SJSA1 (cell line): Measurements from ENCODE around the gene ADK. TPM values are rescaled to one million over a fixed set of nuclear protein-coding genes. Genes with fewer than 3 reads are reported as not detected.
"Not testable (repeated sequence)": the region's sequence is repeated elsewhere in the genome, so short reads cannot be mapped to it uniquely, and the experiment has no call there.

Experiments used
- DNase-seq, 2 experiments: peaks; one replicate each; pipeline ENCODE4 v3.0.0-alpha.2; 2015 to 2020; ENCODE audit warnings: low spot score in 2 of 2, low read depth in 1 of 2
- H3K27ac ChIP-seq: fragments of 250-450 bp; sonication (Bioruptor Pico); 2 replicates; pipeline ENCODE4 v1.5.1; 2020; ENCODE audit warnings: mild to moderate bottlenecking, moderate library complexity
- H3K27me3 ChIP-seq: fragments of 250-450 bp; sonication (Bioruptor Pico); replicated peaks from 2 replicates; pipeline ENCODE4 v1.5.1; 2020; ENCODE audit warnings: mild to moderate bottlenecking, moderate library complexity
- H3K36me3 ChIP-seq: fragments of 250-450 bp; sonication (Bioruptor Pico); 2 replicates; pipeline ENCODE4 v1.5.1; 2020; ENCODE audit warnings: mild to moderate bottlenecking
- H3K4me1 ChIP-seq: fragments of 250-450 bp; sonication (Bioruptor Pico); replicated peaks from 2 replicates; pipeline ENCODE4 v1.6.1; 2021; ENCODE audit warnings: mild to moderate bottlenecking
- H3K4me3 ChIP-seq: fragments of 250-450 bp; sonication (Bioruptor Pico); 2 replicates; pipeline ENCODE4 v1.5.1; 2020; ENCODE audit warnings: mild to moderate bottlenecking
- H3K9me3 ChIP-seq: fragments of 250-450 bp; sonication (Bioruptor Pico); replicated peaks from 2 replicates; pipeline ENCODE4 v1.5.1; 2020; ENCODE audit warnings: mild to moderate bottlenecking
- total RNA-seq: library from RNA; depleted of rRNA; stranded (reverse); fragments of >200 nt; shearing (Covaris generic); gene quantifications from 2 replicates; pipeline ENCODE4 v1.2.3, GENCODE V29; 2014

Gene ADK
- total RNA-seq, 1 experiment from 2014 or later, result 63.0 TPM

GRCh38 chr10:74523199-74523598 is 372.2 kb downstream of the ADK start:
- DNase-seq, result no peak
- Histone ChIP-seq H3K27me3 (no peaks in the 10 kb centered on the region), H3K27ac (no peak overlapping the region), H3K36me3 (no peaks in the 10 kb centered on the region), H3K4me1 (no peaks in the 10 kb centered on the region), H3K9me3 (no peaks in the 10 kb centered on the region), H3K4me3 (no peak overlapping the region)

GRCh38 chr10:74525885-74526284 is 374.9 kb downstream of the ADK start:
- Histone ChIP-seq H3K4me3 (no peak overlapping the region), H3K27ac (no peak overlapping the region), H3K4me1 (no peaks in the 10 kb centered on the region), H3K9me3 (no peaks in the 10 kb centered on the region), H3K27me3 (no peaks in the 10 kb centered on the region), H3K36me3 (no peaks in the 10 kb centered on the region)
- no peak for DNase-seq

- not testable (repeated sequence) for DNase-seq, H3K4me1 ChIP-seq, H3K4me3 ChIP-seq, H3K27ac ChIP-seq, H3K27me3 ChIP-seq, H3K36me3 ChIP-seq, H3K9me3 ChIP-seq
These were observed 376.6 kb downstream of the ADK start for GRCh38 chr10:74527611-74528010.

DNA sequence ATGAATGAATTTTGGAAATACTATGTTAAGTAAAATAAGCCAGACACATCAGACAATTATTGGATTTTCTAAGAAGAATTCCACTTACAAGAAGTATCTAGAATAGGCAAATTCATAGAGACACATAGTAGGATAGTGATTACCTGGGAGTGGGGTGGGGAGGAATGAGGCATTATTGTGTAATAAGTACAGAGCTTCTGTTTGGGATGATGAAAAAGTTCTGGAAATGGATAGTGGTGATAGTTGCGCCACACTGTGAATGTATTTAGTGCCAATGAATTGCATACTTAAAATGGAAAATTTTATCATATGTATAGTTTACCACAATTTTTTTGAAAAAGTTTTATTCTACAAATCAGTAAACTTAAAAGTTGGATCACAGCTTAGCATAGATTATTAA is 378.2 kb downstream of the ADK start:
- H3K27ac ChIP-seq, result no peak overlapping the region
- no peaks in the 10 kb centered on the region for H3K27me3 ChIP-seq
- H3K9me3 ChIP-seq, result no peaks in the 10 kb centered on the region
- H3K4me3 ChIP-seq, result no peak overlapping the region
- no peaks in the 10 kb centered on the region for H3K4me1 ChIP-seq
- no peak for DNase-seq
- no peaks in the 10 kb centered on the region for H3K36me3 ChIP-seq

DNA sequence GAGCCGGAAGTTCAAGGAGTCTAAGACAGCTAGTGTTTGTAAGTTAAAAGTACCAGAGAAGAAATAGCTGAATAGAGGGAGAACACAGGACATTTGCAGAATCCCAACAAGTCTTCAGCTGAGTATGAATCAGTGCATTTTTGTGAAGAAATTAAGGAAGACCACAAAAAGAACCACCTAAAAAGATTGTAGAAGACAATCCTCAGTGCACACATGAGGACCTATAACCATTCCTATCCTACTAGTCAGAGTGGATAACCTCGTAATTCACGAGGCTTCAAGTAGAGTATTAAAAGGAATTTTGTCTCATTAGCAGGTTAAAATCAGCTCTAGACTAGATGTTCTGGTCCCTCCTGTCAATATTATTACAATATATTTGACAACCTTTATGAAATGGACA is 380.0 kb downstream of the ADK start:
- H3K36me3 ChIP-seq, result no peaks in the 10 kb centered on the region
- H3K9me3 ChIP-seq, result no peaks in the 10 kb centered on the region
- H3K27me3 ChIP-seq, result no peaks in the 10 kb centered on the region
- no peak overlapping the region for H3K4me3 ChIP-seq
- no peaks in the 10 kb centered on the region for H3K4me1 ChIP-seq
- DNase-seq, result no peak
- H3K27ac ChIP-seq, result no peak overlapping the region

DNA sequence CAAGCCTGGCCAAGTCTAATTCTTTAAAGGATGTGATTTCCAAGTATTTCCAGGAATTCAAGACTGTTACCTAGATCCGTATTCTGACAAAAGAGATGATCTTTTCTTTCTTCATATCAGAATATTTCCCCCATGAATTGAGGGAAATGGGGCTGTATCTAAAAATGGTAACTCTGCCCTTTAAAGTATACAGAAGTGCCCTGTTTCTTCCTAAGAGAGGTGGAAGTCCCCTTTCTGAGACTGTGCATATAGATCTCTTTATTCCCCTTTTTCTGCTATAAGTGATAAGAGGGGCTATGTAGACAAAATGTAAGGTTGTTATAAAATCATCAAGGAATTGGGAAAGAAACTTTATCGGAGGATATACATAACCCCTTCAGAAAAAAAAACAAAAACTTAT is 388.3 kb downstream of the ADK start:
- DNase-seq, result no peak
- no peaks in the 10 kb centered on the region for H3K9me3 ChIP-seq
- no peaks in the 10 kb centered on the region for H3K4me1 ChIP-seq
- H3K27me3 ChIP-seq, result no peaks in the 10 kb centered on the region
- H3K27ac ChIP-seq, result no peak overlapping the region
- H3K4me3 ChIP-seq, result no peak overlapping the region
- H3K36me3 ChIP-seq, result no peaks in the 10 kb centered on the region

- no peak for DNase-seq
- no peak overlapping the region for H3K4me3 ChIP-seq
These were observed 390.4 kb downstream of the ADK start for GRCh38 chr10:74541375-74541774.

GRCh38 chr10:74542077-74542476 is 391.1 kb downstream of the ADK start:
- Histone ChIP-seq H3K4me1 (no peaks in the 10 kb centered on the region), H3K4me3 (no peak overlapping the region), H3K9me3 (no peaks in the 10 kb centered on the region), H3K36me3 (no peaks in the 10 kb centered on the region), H3K27ac (no peak overlapping the region), H3K27me3 (no peaks in the 10 kb centered on the region)
- no peak for DNase-seq

More at GRCh38 chr10:74541375-74541774, 390.4 kb downstream of the ADK start:
- H3K9me3 ChIP-seq, result no peaks in the 10 kb centered on the region
- no peaks in the 10 kb centered on the region for H3K36me3 ChIP-seq
- H3K27ac ChIP-seq, result no peak overlapping the region
- no peaks in the 10 kb centered on the region for H3K27me3 ChIP-seq
- no peaks in the 10 kb centered on the region for H3K4me1 ChIP-seq

DNA sequence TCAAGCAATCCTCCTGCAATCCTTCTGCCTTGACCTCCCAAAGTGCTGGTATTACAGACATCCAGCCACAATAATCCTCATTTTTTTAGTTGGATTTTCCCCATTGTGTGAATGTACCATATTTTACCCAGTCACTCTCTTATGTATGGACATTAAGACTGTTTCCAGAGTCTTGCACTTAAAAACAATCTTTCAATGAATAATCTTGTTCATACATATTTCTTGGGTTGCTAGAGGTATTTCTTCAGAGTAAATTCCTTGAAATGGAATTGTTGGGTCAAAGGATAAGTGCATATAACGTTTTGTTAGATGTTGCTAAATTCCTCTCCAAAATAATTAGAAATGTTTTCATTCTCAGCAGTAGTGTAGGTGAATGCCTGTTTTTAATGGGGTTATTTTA is 392.3 kb downstream of the ADK start:
- DNase-seq, result no peak
- no peaks in the 10 kb centered on the region for H3K36me3 ChIP-seq
- no peaks in the 10 kb centered on the region for H3K9me3 ChIP-seq
- no peaks in the 10 kb centered on the region for H3K4me1 ChIP-seq
- no peak overlapping the region for H3K4me3 ChIP-seq
- no peaks in the 10 kb centered on the region for H3K27me3 ChIP-seq
- H3K27ac ChIP-seq, result no peak overlapping the region

- DNase-seq, result peak in 1 of 2 experiments; percentile 13
- no peaks in the 10 kb centered on the region for H3K36me3 ChIP-seq
- no peaks in the 10 kb centered on the region for H3K4me1 ChIP-seq
- H3K27ac ChIP-seq, result no peak overlapping the region
- H3K9me3 ChIP-seq, result no peaks in the 10 kb centered on the region
- no peak overlapping the region for H3K4me3 ChIP-seq
- no peaks in the 10 kb centered on the region for H3K27me3 ChIP-seq
These were observed 393.1 kb downstream of the ADK start for GRCh38 chr10:74544106-74544505.

GRCh38 chr10:74548676-74549075 is 397.7 kb downstream of the ADK start:
- Histone ChIP-seq H3K27ac (no peak overlapping the region), H3K4me1 (no peaks in the 10 kb centered on the region), H3K4me3 (no peak overlapping the region), H3K27me3 (no peaks in the 10 kb centered on the region), H3K9me3 (no peaks in the 10 kb centered on the region), H3K36me3 (no peaks in the 10 kb centered on the region)
- DNase-seq, result no peak

DNA sequence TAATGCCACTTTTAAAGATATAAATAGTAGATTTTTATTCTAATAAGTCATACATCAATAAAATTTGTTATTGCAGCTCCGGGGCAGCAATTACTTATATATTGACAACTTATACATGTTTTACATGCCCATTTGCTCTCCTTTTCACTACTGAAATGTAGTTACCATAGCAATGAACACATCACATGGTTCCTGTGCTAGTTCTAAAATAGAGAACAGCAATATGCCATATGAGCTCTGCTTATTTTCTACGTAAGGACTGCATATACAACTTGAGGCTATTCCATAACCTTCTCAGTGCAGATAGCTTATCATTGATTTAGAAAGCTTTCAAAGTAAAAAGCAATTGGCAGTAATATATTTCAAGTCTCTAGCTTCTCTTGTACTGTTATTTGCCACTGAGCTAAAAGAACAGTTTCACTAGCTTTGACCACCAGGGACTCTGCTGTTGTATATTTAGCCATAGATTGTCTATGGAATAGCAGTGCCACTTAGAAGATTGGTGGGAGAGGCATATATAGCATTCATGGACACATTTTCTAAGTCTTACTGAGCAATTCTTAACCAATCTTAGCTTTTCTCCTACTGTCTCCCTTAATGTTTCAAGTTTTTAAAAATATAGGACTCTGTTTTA is 405.2 kb downstream of the ADK start:
- H3K9me3 ChIP-seq, result no peaks in the 10 kb centered on the region
- H3K27ac ChIP-seq, result no peak overlapping the region
- no peaks in the 10 kb centered on the region for H3K27me3 ChIP-seq
- H3K4me3 ChIP-seq, result no peak overlapping the region
- DNase-seq, result no peak
- H3K36me3 ChIP-seq, result peaks cover 6% of the 10 kb centered on the region; the same call in 1 of the 2 replicates
- no peaks in the 10 kb centered on the region for H3K4me1 ChIP-seq

GRCh38 chr10:74557098-74557497 is 406.1 kb downstream of the ADK start:
- H3K36me3 ChIP-seq, result peaks cover 6% of the 10 kb centered on the region; the same call in 1 of the 2 replicates
- H3K4me3 ChIP-seq, result no peak overlapping the region
- no peaks in the 10 kb centered on the region for H3K27me3 ChIP-seq
- no peaks in the 10 kb centered on the region for H3K9me3 ChIP-seq
- no peak overlapping the region for H3K27ac ChIP-seq
- H3K4me1 ChIP-seq, result no peaks in the 10 kb centered on the region
- no peak for DNase-seq

DNA sequence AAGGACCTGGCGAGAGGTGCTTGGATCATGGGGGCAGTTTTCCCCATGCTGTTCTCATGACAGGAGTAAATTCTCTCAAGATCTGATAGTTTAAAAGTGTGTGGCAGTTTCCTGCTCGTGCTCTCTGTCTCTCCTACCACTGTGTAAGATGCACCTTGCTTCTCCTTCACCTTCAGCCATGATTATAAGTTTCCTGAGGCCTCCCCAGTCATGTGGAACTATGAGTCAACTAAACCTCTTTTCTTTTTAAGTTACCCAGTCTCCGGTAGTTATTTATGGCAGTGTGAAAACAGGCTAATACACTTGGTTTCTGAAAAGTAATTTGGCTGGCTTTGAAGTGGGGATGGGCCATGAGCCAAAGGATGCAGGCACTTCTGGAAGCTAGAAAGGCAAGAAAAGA is 407.4 kb downstream of the ADK start:
- Histone ChIP-seq H3K9me3 (no peaks in the 10 kb centered on the region), H3K4me3 (no peak overlapping the region), H3K36me3 (peaks cover 6% of the 10 kb centered on the region; the same call in 1 of the 2 replicates), H3K27me3 (no peaks in the 10 kb centered on the region), H3K27ac (no peak overlapping the region), H3K4me1 (no peaks in the 10 kb centered on the region)
- no peak for DNase-seq

GRCh38 chr10:74558897-74559296 is 407.9 kb downstream of the ADK start:
- H3K4me3 ChIP-seq, result no peak overlapping the region
- H3K9me3 ChIP-seq, result no peaks in the 10 kb centered on the region
- no peaks in the 10 kb centered on the region for H3K4me1 ChIP-seq
- no peak overlapping the region for H3K27ac ChIP-seq
- peaks cover 6% of the 10 kb centered on the region; the same call in 1 of the 2 replicates for H3K36me3 ChIP-seq
- DNase-seq, result no peak
- no peaks in the 10 kb centered on the region for H3K27me3 ChIP-seq
